ENCODE data around the gene LRMDA.

GRCh38 chr10:76548716-76549115 is 1117.3 kb downstream of the LRMDA start:
- TF ChIP-seq POLR2A (IDR thresholded peaks at IDR 0.05) (no peak), CTCF (IDR thresholded peaks at IDR 0.05) (no peak), POLR2AphosphoS5 (IDR thresholded peaks at IDR 0.05) (no peak), EP300 (IDR thresholded peaks at IDR 0.05) (no peak)
